ENCODE data around the gene ZNF408.

ZNF408 gene

DNA sequence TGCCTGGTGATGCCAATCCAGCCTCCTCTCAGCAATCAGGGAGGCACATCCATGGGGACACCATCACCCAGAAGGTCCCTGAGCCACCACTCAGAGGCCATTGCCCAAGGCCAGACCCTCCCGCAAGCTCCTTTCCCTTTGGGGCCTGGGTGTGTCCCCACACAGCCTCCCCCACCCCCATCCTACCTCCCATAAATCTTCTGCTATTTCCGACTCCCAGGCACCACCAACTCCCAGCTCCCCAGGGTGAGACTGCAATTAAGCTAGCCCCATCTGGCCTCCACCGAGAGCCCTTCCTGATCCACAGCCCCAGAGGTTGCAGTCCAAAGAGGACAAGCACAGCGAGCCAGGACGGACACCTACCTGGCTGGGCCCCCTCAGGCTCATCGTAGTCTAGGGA, 6.8 kb upstream of the ZNF408 start:
- DNase-seq (ENCODE audit: insufficient read length, low spot score), result no peak
- no peak for FAIRE-seq
- TF ChIP-seq TAF1 (IDR thresholded peaks at IDR 0.05; ENCODE audit: low read depth, low read length) (no peak), PAX5 (IDR thresholded peaks at IDR 0.05; ENCODE audit: insufficient read depth, low read length, severe bottlenecking) (no peak), POLR2A (IDR thresholded peaks at IDR 0.05; ENCODE audit: low read depth, low read length) (no peak), POU2F2 (IDR thresholded peaks at IDR 0.05; ENCODE audit: low read depth, low read length) (no peak), POLR2AphosphoS5 (IDR thresholded peaks at IDR 0.05; ENCODE audit: low read depth, low read length) (no peak)

DNA sequence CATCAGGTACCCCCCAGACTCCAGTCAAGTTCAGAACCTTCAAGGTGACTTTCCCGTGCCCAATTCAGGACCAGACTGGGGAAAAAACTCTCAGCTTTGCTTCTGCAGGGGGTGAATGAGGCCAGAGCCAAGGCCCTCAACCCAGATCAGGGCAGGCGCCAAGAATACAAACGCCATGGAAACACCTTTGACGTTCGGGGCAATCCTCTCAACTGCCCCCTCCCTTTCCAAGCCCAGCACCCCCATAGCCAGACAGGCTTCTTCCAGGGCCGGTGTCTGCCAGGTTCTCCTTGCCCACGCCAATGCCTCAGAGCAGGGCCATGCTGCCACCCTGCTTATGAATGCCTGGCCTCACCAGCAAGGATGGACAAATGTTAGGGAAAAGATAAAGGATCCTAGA, 6.2 kb upstream of the ZNF408 start:
- no peak for DNase-seq (ENCODE audit: insufficient read length, low spot score)
- TF ChIP-seq POU2F2 (IDR thresholded peaks at IDR 0.05; ENCODE audit: low read depth, low read length) (no peak), POLR2A (IDR thresholded peaks at IDR 0.05; ENCODE audit: low read depth, low read length) (no peak), TAF1 (IDR thresholded peaks at IDR 0.05; ENCODE audit: low read depth, low read length) (no peak), POLR2AphosphoS5 (IDR thresholded peaks at IDR 0.05; ENCODE audit: low read depth, low read length) (no peak), SPI1 (IDR thresholded peaks at IDR 0.05; ENCODE audit: low read depth, low read length) (no peak), PAX5 (IDR thresholded peaks at IDR 0.05; ENCODE audit: insufficient read depth, low read length, severe bottlenecking) (no peak)
- FAIRE-seq, result no peak

DNA sequence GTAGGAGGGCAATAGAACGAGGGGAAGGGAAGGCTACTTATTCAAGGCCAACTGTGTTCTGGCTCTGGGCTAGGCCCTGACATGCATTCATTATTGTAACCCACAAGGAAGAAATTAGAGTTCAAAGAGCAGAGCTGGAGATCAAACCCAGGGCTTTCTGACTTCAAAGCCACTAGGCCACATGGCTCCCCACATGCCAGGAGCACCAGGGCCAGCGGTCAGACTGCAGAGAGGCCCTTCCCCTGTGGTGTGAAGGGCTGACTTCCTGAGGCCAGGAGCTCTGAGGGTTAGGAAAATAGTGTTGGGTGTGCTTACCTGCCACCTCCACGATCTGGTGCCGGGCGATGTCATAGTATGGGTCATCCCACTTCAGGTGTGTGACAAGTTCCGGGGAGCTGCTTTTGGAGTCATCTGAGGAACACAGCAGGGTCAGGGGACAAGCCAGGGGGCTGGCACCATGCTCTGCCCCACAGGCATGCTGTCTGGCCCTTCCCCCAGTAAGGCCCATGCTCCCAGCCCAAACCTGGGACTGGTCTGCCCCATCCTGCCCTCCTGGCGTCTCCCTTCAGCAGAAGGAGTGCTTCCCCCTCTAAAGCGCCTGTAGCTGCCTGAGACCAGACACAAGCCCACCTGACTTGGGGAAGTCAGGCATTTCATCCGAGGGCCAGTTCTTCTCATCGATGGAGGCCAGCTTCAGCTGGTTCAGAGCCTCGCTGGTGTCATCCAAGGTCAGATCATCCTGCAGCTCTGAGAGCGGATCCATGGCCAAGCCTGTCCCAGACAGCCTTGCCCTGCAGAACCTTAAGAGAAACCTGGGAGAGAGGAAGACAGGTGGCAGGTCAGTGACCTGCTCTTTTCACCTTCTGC, 5.3 kb upstream of the ZNF408 start:
- FAIRE-seq, result no peak
- TF ChIP-seq POLR2AphosphoS5 (IDR thresholded peaks at IDR 0.05; ENCODE audit: low read depth, low read length) (no peak), PAX5 (IDR thresholded peaks at IDR 0.05; ENCODE audit: insufficient read depth, low read length, severe bottlenecking) (no peak), TAF1 (IDR thresholded peaks at IDR 0.05; ENCODE audit: low read depth, low read length) (no peak), SPI1 (IDR thresholded peaks at IDR 0.05; ENCODE audit: low read depth, low read length) (no peak), POU2F2 (IDR thresholded peaks at IDR 0.05; ENCODE audit: low read depth, low read length) (no peak), POLR2A (IDR thresholded peaks at IDR 0.05; ENCODE audit: low read depth, low read length) (no peak)

DNA sequence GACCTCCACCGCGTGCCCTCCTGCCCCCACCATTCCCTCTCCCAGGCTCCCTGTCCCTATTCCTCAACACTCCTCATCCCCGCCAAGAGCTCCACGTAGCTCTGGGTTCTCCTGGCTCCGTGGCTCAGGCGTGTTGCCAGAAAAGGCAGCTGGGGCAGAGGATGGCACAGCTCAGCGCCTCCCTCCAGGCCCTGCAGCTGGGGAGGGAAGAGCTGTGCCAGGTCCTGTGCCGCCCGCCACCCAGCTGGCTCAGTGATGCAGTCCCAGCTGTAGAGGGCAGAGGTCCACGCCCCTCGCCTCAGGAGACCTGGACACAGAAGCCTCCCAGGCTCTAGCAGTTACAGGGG, 4.6 kb upstream of the ZNF408 start:
- no peak for DNase-seq (ENCODE audit: insufficient read length, low spot score)
- TF ChIP-seq POU2F2 (IDR thresholded peaks at IDR 0.05; ENCODE audit: low read depth, low read length), result no peak
- no peak for TF ChIP-seq TAF1 (IDR thresholded peaks at IDR 0.05; ENCODE audit: low read depth, low read length)
- TF ChIP-seq POLR2AphosphoS5 (IDR thresholded peaks at IDR 0.05; ENCODE audit: low read depth, low read length), result no peak
- no peak for TF ChIP-seq POLR2A (IDR thresholded peaks at IDR 0.05; ENCODE audit: low read depth, low read length)
- TF ChIP-seq SPI1 (IDR thresholded peaks at IDR 0.05; ENCODE audit: low read depth, low read length), result no peak
- no peak for TF ChIP-seq PAX5 (IDR thresholded peaks at IDR 0.05; ENCODE audit: insufficient read depth, low read length, severe bottlenecking)
- FAIRE-seq, result no peak

More for the DNA sequence above, 5.3 kb upstream of the ZNF408 start:
- no peak for DNase-seq (ENCODE audit: insufficient read length, low spot score)

DNA sequence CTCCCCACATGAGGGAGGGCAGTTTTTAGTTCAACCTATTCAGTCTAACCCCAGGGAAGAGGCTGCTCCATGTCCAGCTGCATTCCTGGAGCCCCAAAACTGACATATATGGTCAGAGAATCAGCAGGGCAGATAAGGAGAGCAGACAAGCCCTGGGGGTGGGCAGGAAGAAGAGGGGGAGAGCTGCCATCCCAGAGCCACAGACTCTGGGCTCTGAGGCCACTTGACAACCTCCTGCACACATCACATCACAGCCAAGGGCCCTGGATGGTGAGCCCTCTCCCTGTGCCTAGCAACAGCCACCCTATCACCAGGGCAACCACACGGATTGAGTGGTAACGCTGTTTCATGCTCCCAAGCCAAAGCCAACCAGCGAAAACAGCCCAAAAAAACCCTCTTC, 3.5 kb upstream of the ZNF408 start:
- FAIRE-seq (no peak), DNase-seq (ENCODE audit: insufficient read length, low spot score) (no peak)
- no peak for TF ChIP-seq POU2F2 (IDR thresholded peaks at IDR 0.05; ENCODE audit: low read depth, low read length)
- no peak for TF ChIP-seq POLR2A (IDR thresholded peaks at IDR 0.05; ENCODE audit: low read depth, low read length)
- no peak for TF ChIP-seq POLR2AphosphoS5 (IDR thresholded peaks at IDR 0.05; ENCODE audit: low read depth, low read length)
- TF ChIP-seq TAF1 (IDR thresholded peaks at IDR 0.05; ENCODE audit: low read depth, low read length), result no peak
- TF ChIP-seq SPI1 (IDR thresholded peaks at IDR 0.05; ENCODE audit: low read depth, low read length), result no peak
- TF ChIP-seq PAX5 (IDR thresholded peaks at IDR 0.05; ENCODE audit: insufficient read depth, low read length, severe bottlenecking), result no peak

DNA sequence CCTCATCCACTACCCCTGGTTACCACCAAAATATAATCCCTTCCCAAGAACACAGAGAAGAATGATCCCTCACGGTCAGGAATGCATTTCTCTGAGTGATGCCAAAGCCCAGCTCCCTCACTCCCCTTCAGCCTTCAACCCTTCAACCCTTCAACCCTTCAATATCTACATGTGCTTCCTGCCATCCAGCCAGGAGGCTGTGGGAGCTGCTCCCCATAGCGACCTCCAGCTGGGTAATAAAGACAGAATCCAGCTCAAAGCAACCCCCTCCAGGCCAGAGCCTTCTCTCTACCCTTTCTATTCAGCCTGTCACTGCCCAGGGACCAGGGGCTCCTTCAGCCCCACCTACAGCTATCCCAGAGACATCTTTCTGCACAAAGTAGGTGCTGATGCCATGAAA, 3.1 kb upstream of the ZNF408 start:
- TF ChIP-seq POU2F2 (IDR thresholded peaks at IDR 0.05; ENCODE audit: low read depth, low read length) (no peak), PAX5 (IDR thresholded peaks at IDR 0.05; ENCODE audit: insufficient read depth, low read length, severe bottlenecking) (no peak), POLR2AphosphoS5 (IDR thresholded peaks at IDR 0.05; ENCODE audit: low read depth, low read length) (no peak), POLR2A (IDR thresholded peaks at IDR 0.05; ENCODE audit: low read depth, low read length) (no peak), TAF1 (IDR thresholded peaks at IDR 0.05; ENCODE audit: low read depth, low read length) (no peak), SPI1 (IDR thresholded peaks at IDR 0.05; ENCODE audit: low read depth, low read length) (no peak)

DNA sequence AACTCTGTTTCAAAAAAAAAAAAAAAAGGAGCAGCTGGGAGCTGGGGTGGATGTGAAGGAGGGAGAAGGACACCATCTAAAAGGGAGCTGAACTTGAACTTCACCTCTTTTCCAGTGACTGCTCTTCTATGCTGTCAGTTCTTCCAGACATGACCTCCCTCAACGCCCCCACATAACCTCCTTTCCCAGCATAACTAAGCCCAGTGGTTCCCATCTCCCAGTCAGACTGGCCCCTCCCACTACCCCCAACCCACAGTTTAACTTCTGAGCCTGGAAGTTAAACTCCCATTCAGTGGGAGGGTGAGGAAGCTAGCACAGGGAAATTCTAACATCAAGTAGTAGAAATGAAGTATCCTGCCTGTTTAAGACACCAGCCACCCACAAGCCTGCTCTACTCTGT, 2.2 kb upstream of the ZNF408 start:
- no peak for TF ChIP-seq SPI1 (IDR thresholded peaks at IDR 0.05; ENCODE audit: low read depth, low read length)
- DNase-seq (ENCODE audit: insufficient read length, low spot score) (no peak), FAIRE-seq (no peak)

More for the DNA sequence above, 3.1 kb upstream of the ZNF408 start:
- DNase-seq (ENCODE audit: insufficient read length, low spot score), result no peak
- FAIRE-seq, result no peak

DNA sequence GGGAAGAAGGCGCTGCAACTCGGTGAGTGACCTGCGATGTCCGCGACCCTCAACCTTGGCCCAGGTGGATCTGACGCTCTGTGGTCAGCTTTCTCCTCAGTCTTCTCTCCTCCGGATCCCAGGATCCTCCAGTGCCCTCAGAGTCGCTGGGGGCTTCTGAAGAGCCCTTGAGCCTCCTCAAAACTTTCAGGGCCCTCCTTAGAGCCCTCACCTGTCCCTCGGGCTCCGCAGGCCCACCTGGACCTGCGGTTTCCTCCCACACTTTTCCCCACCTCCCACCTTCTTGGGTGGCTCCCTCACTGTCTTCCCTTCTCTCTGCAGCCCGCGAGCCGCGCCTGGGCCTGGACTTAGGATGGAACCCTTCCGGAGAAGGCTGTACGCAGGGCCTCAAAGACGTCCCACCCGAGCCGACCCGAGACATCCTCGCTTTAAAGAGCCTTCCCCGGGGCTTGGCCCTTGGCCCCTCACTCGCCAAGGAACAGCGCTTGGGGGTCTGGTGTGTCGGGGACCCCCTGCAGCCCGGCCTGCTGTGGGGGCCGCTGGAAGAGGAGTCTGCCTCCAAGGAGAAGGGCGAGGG, 335 bp downstream of the ZNF408 start:
- no peak for DNase-seq (ENCODE audit: insufficient read length, low spot score)
- TF ChIP-seq POLR2AphosphoS5 (IDR thresholded peaks at IDR 0.05; ENCODE audit: low read depth, low read length) (peak; percentile 46; the same call in 1 of the 2 replicates), POU2F2 (IDR thresholded peaks at IDR 0.05; ENCODE audit: low read depth, low read length) (no peak), POLR2A (IDR thresholded peaks at IDR 0.05; ENCODE audit: low read depth, low read length) (peak; percentile 45; the same call in 1 of the 2 replicates)
- no peak for FAIRE-seq

DNA sequence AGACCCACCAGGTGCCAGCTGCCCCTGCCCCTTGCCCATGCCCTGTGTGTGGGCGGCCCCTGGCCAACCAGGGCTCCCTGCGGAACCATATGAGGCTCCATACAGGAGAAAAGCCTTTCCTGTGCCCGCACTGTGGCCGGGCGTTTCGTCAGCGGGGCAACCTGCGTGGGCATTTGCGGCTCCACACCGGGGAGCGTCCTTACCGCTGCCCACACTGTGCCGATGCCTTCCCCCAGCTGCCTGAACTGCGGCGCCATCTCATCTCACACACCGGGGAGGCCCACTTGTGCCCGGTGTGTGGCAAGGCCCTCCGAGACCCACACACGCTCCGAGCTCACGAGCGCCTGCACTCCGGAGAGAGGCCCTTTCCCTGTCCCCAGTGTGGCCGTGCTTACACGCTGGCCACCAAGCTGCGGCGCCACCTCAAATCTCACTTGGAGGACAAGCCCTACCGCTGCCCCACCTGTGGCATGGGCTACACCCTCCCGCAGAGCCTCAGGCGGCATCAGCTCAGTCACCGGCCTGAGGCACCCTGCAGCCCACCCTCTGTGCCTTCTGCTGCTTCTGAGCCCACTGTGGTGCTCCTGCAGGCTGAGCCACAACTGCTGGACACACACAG, 4.3 kb downstream of the ZNF408 start:
- no peak for TF ChIP-seq SPI1 (IDR thresholded peaks at IDR 0.05; ENCODE audit: low read depth, low read length)
- no peak for TF ChIP-seq PAX5 (IDR thresholded peaks at IDR 0.05; ENCODE audit: insufficient read depth, low read length, severe bottlenecking)
- TF ChIP-seq POU2F2 (IDR thresholded peaks at IDR 0.05; ENCODE audit: low read depth, low read length), result no peak
- TF ChIP-seq POLR2AphosphoS5 (IDR thresholded peaks at IDR 0.05; ENCODE audit: low read depth, low read length), result no peak
- no peak for TF ChIP-seq POLR2A (IDR thresholded peaks at IDR 0.05; ENCODE audit: low read depth, low read length)
- TF ChIP-seq TAF1 (IDR thresholded peaks at IDR 0.05; ENCODE audit: low read depth, low read length), result no peak
- DNase-seq (ENCODE audit: insufficient read length, low spot score) (no peak), FAIRE-seq (no peak)

Measured in GM12891 (cell line).